GM12878 (cell line): ENCODE measurements around the gene XRCC4. TPM values are rescaled to one million over a fixed set of nuclear protein-coding genes. Genes with fewer than 3 reads are reported as not detected.

ENCODE experiments used
- ATAC-seq: fragments of 200-7000 bp; cut with Tn5 transposase; 3 replicates; pipeline ENCODE4 v1.9.1; 2020; ENCODE audit warnings: mild to moderate bottlenecking, moderate library complexity
- BruUV-seq: library from RNA; stranded (reverse); fragments of 400-500 nt; replicated peaks from 2 replicates; lab custom pipeline; 2021; lab: Mats Ljungman, UMichigan
- CTCF ChIA-PET: fragments of 300-600 bp; sonication (Branson Sonifier 250); formaldehyde crosslinking; extraction: SDS; loops from one replicate; lab custom pipeline; 2021; ENCODE audit warnings: inconsistent platforms; lab: Yijun Ruan, JAX
- POLR2A ChIA-PET: fragments of 350-600 bp; formaldehyde crosslinking; extraction: SDS; loops from one replicate; lab custom pipeline; 2021; ENCODE audit warnings: inconsistent platforms; lab: Charles Lee
- RAD21 ChIA-PET: fragments of 300-600 bp; sonication (Branson Sonifier 250); formaldehyde crosslinking; loops from one replicate; lab custom pipeline; 2023; ENCODE audit warnings: antibody characterized with exemption; ENCODE audit not compliant: unreplicated experiment; lab: Charles Lee
- SMC1A ChIA-PET: fragments of 300-600 bp; sonication (Branson Sonifier 250); formaldehyde crosslinking; loops from one replicate; lab custom pipeline; 2023; ENCODE audit not compliant: unreplicated experiment, uncharacterized antibody; lab: Charles Lee
- DNase-seq: peaks from one replicate; pipeline ENCODE4 v3.0.0-alpha.2; 2011; ENCODE audit warnings: low read depth, low spot score
- FAIRE-seq: peaks from 3 replicates; lab custom pipeline; 2011; peaks lifted over from hg19 to GRCh38; lab: Jason Lieb, UNC
- H2AFZ ChIP-seq: 2 replicates; pipeline ENCODE4 v1.6.0; 2011; ENCODE audit warnings: low read depth, low read length, control low read depth; ENCODE audit not compliant: control insufficient read depth
- H3K27ac ChIP-seq: 2 replicates; pipeline ENCODE4 v1.5.1; 2011; ENCODE audit warnings: control low read depth; ENCODE audit not compliant: control insufficient read depth, insufficient read depth
- H3K27me3 ChIP-seq, 2 experiments: replicated peaks in 1 of 2; 2 replicates each; pipeline versions ENCODE4 v1.6.0 to v1.6.1; 2011; ENCODE audit warnings: low read length in 1 of 2; ENCODE audit not compliant: control insufficient read depth in 2 of 2, insufficient read depth in 2 of 2
- H3K36me3 ChIP-seq, 2 experiments: 2 replicates each; pipeline ENCODE4 v1.5.1; 2011; ENCODE audit warnings: low read length in 1 of 2; ENCODE audit not compliant: control insufficient read depth in 2 of 2, insufficient read depth in 2 of 2
- H3K4me1 ChIP-seq: 2 replicates; pipeline ENCODE4 v1.6.1; 2011; ENCODE audit warnings: mild to moderate bottlenecking, low read length, moderate library complexity, mixed read lengths; ENCODE audit not compliant: control insufficient read depth, insufficient read depth
- H3K4me2 ChIP-seq: 2 replicates; pipeline ENCODE4 v1.6.0; 2011; ENCODE audit warnings: control low read depth; ENCODE audit not compliant: control insufficient read depth, insufficient read depth
- H3K4me3 ChIP-seq: fragments of 200-600 bp; sonication (generic); 2 replicates; pipeline ENCODE4 v1.5.1; 2016
- H3K79me2 ChIP-seq: 2 replicates; pipeline ENCODE4 v1.6.0; 2011; ENCODE audit warnings: low read length; ENCODE audit not compliant: control insufficient read depth, insufficient read depth
- H3K9ac ChIP-seq: 2 replicates; pipeline ENCODE4 v1.8.0; 2011; ENCODE audit warnings: low read length, control low read depth, mixed read lengths; ENCODE audit not compliant: control insufficient read depth, insufficient read depth
- H3K9me3 ChIP-seq: replicated peaks from 3 replicates; pipeline ENCODE4 v1.5.1; 2011; ENCODE audit warnings: mild to moderate bottlenecking, low read length; ENCODE audit not compliant: control insufficient read depth, insufficient read depth
- H4K20me1 ChIP-seq: 2 replicates; pipeline ENCODE4 v1.6.0; 2011; ENCODE audit not compliant: control insufficient read depth, insufficient read depth
- BCL11A ChIP-seq: IDR thresholded peaks from 2 replicates; pipeline ENCODE4 v1.6.1; 2011; ENCODE audit warnings: low read depth, low read length
- KAT2A ChIP-seq: conservative IDR thresholded peaks from 2 replicates; pipeline ENCODE4 v1.6.1; 2011; ENCODE audit warnings: low read depth, low read length; ENCODE audit not compliant: control insufficient read depth
- MLLT1 ChIP-seq: fragments of 450-650 bp; IDR thresholded peaks from 2 replicates; pipeline ENCODE4 v1.6.1; 2016; ENCODE audit warnings: mild to moderate bottlenecking
- MYC ChIP-seq: IDR thresholded peaks from 2 replicates; pipeline ENCODE4 v1.6.1; 2011; ENCODE audit warnings: mild to moderate bottlenecking, low read length, moderate library complexity, inconsistent platforms; ENCODE audit not compliant: insufficient read depth, insufficient replicate concordance, insufficient read length, severe bottlenecking
- NFYB ChIP-seq: IDR thresholded peaks from 2 replicates; pipeline ENCODE4 v1.6.1; 2011; ENCODE audit warnings: low read depth, mild to moderate bottlenecking, low read length, improper control_type of control experiment, moderate library complexity; ENCODE audit not compliant: insufficient read depth
- SMARCA5 ChIP-seq: fragments of 450-650 bp; IDR thresholded peaks from 2 replicates; pipeline ENCODE4 v1.6.1; 2017; ENCODE audit warnings: mild to moderate bottlenecking
- SUPT20H ChIP-seq: IDR thresholded peaks from 2 replicates; pipeline ENCODE4 v1.6.1; 2011; ENCODE audit warnings: low read depth, mild to moderate bottlenecking, low read length, moderate library complexity, borderline replicate concordance; ENCODE audit not compliant: control insufficient read depth
- ZBED1 ChIP-seq: IDR thresholded peaks from 2 replicates; pipeline ENCODE4 v1.6.1; 2016; ENCODE audit warnings: borderline replicate concordance
- ZBTB11 ChIP-seq: fragments of 450-650 bp; formaldehyde crosslinking; IDR thresholded peaks from 2 replicates; pipeline ENCODE4 v1.5.0; 2022; ENCODE audit warnings: mild to moderate bottlenecking, missing genetic modification characterization
- WGBS: methylation state at CpG from one replicate; pipeline ENCODE4 v1.1.6; 2016; ENCODE audit warnings: low lambda C conversion rate; ENCODE audit not compliant: insufficient replicate concordance, insufficient coverage; ENCODE audit errors: missing lambda C conversion rate; 5-methylcytosine and 5-hydroxymethylcytosine counted together
- in situ Hi-C: fragments of 300-500 bp; cut with MboI; formaldehyde crosslinking; loops from 9 replicates; pipeline ENCODE4 v1.14.3; 2018; ENCODE audit warnings: mixed read lengths
- intact Hi-C: fragments of 100-400 bp; cut with micrococcal nuclease; formaldehyde crosslinking; loops from one replicate; pipeline ENCODE4 v1.14.2; 2022; ENCODE audit not compliant: unreplicated experiment
- polyA plus RNA-seq, 11 experiments: library from polyadenylated mRNA; depleted of rRNA in 4 of 11; unstranded in 6 of 11; stranded (reverse) in 5 of 11; fragments of >200 nt; fragmentation: Nextera tagmentation in 4 of 11; fragmentation: Illumina TruSeq in 1 of 11; extraction: Ambion mirVana in 4 of 11; extraction: Trizol in 1 of 11; gene quantifications; 1 replicate in 1 of 11; 2 replicates in 10 of 11; pipeline versions ENCODE4 v1.2.1 to v1.2.3, GENCODE V29; 2011 to 2016; ENCODE audit warnings: inconsistent platforms in 2 of 11, missing spikeins in 2 of 11, low read depth in 1 of 11
- total RNA-seq, 4 experiments: library from RNA; depleted of rRNA in 3 of 4; stranded (reverse); fragments of >200 nt in 3 of 4; fragmentation: Illumina TruSeq in 1 of 4; extraction: Trizol in 1 of 4; gene quantifications; 2 replicates each; pipeline versions ENCODE4 v1.2.1 to v1.2.3, GENCODE V29; 2013 to 2021
- TF ChIP-seq, protein P1 (sequence below): fragments of 450-650 bp; IDR thresholded peaks from 2 replicates; pipeline ENCODE4 v1.6.1; 2017; ENCODE audit warnings: low read depth, mild to moderate bottlenecking, moderate library complexity

Gene XRCC4
- total and polyA plus RNA-seq, 10 of the 15 experiments (the other 5 are each of a cell fraction or from before 2014, with no cell fraction given): 12.1 to 53.6 (median 25.8) TPM

GRCh38 chr5:83149671-83150070 lies 72.3 kb downstream of the XRCC4 start:
- no peaks in the 10 kb centered on the region for H3K9me3 ChIP-seq
- no peaks in the 10 kb centered on the region for H3K36me3 ChIP-seq
- H3K27ac ChIP-seq: no peak overlapping the region
- H3K79me2 ChIP-seq: no peaks in the 10 kb centered on the region
- H2AFZ ChIP-seq: no peak overlapping the region
- FAIRE-seq (no peak), ATAC-seq (no peak), DNase-seq (no peak)
- BruUV-seq: no TSS peak
- TF ChIP-seq MYC: no peak
- H4K20me1 ChIP-seq: no peaks in the 10 kb centered on the region
- no peak overlapping the region for H3K4me3 ChIP-seq
- ChIA-PET POLR2A (no interaction called here), RAD21 (no interaction called here), SMC1A (no interaction called here), CTCF (no interaction called here)
- intact Hi-C loops: no loop called here
- in situ Hi-C loops: no loop called here
- no peak overlapping the region for H3K4me2 ChIP-seq
- H3K9ac ChIP-seq: no peak overlapping the region
- no peaks in the 10 kb centered on the region for H3K27me3 ChIP-seq
- H3K4me1 ChIP-seq: no peaks in the 10 kb centered on the region

DNA sequence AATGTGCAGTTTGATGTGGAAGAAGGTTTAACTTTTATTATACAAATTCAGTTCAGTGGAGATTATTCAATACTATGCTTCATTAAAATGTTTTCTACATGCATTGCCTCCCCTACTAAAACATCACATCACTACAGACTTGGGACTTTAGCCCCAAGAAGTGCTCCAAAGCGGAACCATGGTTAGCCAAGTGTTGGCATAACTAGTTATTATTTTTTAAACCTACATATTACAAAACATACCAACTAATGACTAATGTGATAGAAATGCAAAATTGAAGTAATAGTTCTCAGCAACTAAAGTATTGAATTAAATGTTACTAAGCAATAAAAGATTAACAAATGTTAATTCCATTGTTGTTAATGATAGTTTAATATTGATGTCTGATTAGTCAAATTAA lies 74.5 kb downstream of the XRCC4 start:
- Histone ChIP-seq H3K4me1 (no peaks in the 10 kb centered on the region), H3K79me2 (no peaks in the 10 kb centered on the region), H3K4me3 (no peak overlapping the region), H3K27me3 (no peaks in the 10 kb centered on the region), H3K9me3 (no peaks in the 10 kb centered on the region), H4K20me1 (no peaks in the 10 kb centered on the region), H3K9ac (no peak overlapping the region), H3K4me2 (no peak overlapping the region), H3K27ac (no peak overlapping the region), H3K36me3 (no peaks in the 10 kb centered on the region), H2AFZ (no peak overlapping the region)
- no peak for ATAC-seq
- FAIRE-seq: no peak
- SMC1A ChIA-PET: no interaction called here
- no TSS peak for BruUV-seq
- intact Hi-C loops: no loop called here
- DNase-seq: no peak
- RAD21 ChIA-PET: no interaction called here
- CTCF ChIA-PET: no interaction called here
- POLR2A ChIA-PET: no interaction called here
- 100% methylated on average over 1 of the region's 1 CpG for WGBS
- in situ Hi-C loops: no loop called here
- TF ChIP-seq MLLT1 (no peak), SUPT20H (no peak), KAT2A (no peak), BCL11A (no peak), ZBTB11 (CRISPR knock-in tag) (no peak), NFYB (no peak), SMARCA5 (no peak), ZBED1 (no peak)
- TF ChIP-seq, protein P1, sequence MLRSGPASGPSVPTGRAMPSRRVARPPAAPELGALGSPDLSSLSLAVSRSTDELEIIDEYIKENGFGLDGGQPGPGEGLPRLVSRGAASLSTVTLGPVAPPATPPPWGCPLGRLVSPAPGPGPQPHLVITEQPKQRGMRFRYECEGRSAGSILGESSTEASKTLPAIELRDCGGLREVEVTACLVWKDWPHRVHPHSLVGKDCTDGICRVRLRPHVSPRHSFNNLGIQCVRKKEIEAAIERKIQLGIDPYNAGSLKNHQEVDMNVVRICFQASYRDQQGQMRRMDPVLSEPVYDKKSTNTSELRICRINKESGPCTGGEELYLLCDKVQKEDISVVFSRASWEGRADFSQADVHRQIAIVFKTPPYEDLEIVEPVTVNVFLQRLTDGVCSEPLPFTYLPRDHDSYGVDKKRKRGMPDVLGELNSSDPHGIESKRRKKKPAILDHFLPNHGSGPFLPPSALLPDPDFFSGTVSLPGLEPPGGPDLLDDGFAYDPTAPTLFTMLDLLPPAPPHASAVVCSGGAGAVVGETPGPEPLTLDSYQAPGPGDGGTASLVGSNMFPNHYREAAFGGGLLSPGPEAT: no peak
